ENCODE results near the gene UBALD1.

The UBALD1 gene

GRCh38 chr16:4613636-4614570 lies 785 bp downstream of the UBALD1 start:
- no peak for DNase-seq

- no peak for DNase-seq
These were observed 1.6 kb downstream of the UBALD1 start for GRCh38 chr16:4612977-4613635.

- no peak for DNase-seq
These were observed 2.2 kb downstream of the UBALD1 start for GRCh38 chr16:4612474-4612931.

GRCh38 chr16:4611337-4612021 lies 3.2 kb downstream of the UBALD1 start:
- DNase-seq, result no peak

GRCh38 chr16:4610011-4611005 lies 4.4 kb downstream of the UBALD1 start:
- no peak for DNase-seq

GRCh38 chr16:4609200-4610010 lies 5.3 kb downstream of the UBALD1 start:
- no peak for DNase-seq

- no peak for DNase-seq
These were observed 6.0 kb downstream of the UBALD1 start for GRCh38 chr16:4608704-4608980.

GRCh38 chr16:4607841-4608703 lies 6.6 kb downstream of the UBALD1 start:
- no peak for DNase-seq

- no peak for DNase-seq
These were observed 8.3 kb downstream of the UBALD1 start for GRCh38 chr16:4606354-4606753.

GRCh38 chr16:4604401-4604800 lies 10.3 kb downstream of the UBALD1 start:
- no peak for DNase-seq

- DNase-seq, result no peak
These were observed 11.0 kb downstream of the UBALD1 start for GRCh38 chr16:4603624-4604170.

GRCh38 chr16:4602331-4602730 lies 12.4 kb downstream of the UBALD1 start:
- no peak for DNase-seq

- no peak for DNase-seq
These were observed 12.9 kb downstream of the UBALD1 start for GRCh38 chr16:4601864-4602186.

- no peak for DNase-seq
These were observed 13.4 kb downstream of the UBALD1 start for GRCh38 chr16:4601036-4601863.

- no peak for DNase-seq
These were observed 15.1 kb downstream of the UBALD1 start for GRCh38 chr16:4599545-4599944.

GRCh38 chr16:4599037-4599436 lies 15.7 kb downstream of the UBALD1 start:
- no peak for DNase-seq

- DNase-seq, result no peak
These were observed 17.5 kb downstream of the UBALD1 start for GRCh38 chr16:4597174-4597573.

- DNase-seq, result no peak
These were observed 20.0 kb downstream of the UBALD1 start for GRCh38 chr16:4594433-4595410.

All from NCI-H1417 treated with DMSO at 0.1 percent for 48 hours (cell line).